LNCAP (cell line): ENCODE measurements around the gene RAX2.

Experiments
- TF ChIP-seq, protein P1 (sequence below): fragments of 450-650 bp; IDR thresholded peaks from 2 replicates; pipeline ENCODE4 v1.5.1; 2017; ENCODE audit warnings: mild to moderate bottlenecking

RAX2 gene

DNA sequence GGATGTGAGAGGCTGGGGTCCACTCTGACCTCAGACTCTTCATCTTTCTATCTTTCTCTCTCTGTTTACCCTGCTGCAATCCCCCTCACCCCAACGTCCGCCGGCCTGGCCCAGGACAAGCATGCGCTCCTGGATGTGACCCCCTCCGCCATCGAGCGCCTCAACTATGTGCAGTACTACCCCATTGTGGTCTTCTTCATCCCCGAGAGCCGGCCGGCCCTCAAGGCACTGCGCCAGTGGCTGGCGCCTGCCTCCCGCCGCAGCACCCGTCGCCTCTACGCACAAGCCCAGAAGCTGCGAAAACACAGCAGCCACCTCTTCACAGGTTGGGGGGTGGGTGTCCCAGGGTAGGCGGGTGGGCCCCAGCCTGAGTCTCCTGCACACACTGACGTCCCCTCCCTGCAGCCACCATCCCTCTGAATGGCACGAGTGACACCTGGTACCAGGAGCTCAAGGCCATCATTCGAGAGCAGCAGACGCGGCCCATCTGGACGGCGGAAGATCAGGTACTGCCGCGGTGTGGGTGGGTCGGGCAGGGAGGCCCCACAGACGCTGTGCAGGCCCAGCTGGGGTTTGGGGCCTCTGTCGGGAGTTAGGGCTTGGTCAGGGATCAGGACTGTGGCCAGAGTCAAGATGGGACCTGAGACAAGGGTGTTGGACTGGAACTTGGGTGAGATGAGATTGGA is 25.5 kb downstream of the RAX2 start:
- TF ChIP-seq, protein P1, sequence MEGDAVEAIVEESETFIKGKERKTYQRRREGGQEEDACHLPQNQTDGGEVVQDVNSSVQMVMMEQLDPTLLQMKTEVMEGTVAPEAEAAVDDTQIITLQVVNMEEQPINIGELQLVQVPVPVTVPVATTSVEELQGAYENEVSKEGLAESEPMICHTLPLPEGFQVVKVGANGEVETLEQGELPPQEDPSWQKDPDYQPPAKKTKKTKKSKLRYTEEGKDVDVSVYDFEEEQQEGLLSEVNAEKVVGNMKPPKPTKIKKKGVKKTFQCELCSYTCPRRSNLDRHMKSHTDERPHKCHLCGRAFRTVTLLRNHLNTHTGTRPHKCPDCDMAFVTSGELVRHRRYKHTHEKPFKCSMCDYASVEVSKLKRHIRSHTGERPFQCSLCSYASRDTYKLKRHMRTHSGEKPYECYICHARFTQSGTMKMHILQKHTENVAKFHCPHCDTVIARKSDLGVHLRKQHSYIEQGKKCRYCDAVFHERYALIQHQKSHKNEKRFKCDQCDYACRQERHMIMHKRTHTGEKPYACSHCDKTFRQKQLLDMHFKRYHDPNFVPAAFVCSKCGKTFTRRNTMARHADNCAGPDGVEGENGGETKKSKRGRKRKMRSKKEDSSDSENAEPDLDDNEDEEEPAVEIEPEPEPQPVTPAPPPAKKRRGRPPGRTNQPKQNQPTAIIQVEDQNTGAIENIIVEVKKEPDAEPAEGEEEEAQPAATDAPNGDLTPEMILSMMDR, result no peak

DNA sequence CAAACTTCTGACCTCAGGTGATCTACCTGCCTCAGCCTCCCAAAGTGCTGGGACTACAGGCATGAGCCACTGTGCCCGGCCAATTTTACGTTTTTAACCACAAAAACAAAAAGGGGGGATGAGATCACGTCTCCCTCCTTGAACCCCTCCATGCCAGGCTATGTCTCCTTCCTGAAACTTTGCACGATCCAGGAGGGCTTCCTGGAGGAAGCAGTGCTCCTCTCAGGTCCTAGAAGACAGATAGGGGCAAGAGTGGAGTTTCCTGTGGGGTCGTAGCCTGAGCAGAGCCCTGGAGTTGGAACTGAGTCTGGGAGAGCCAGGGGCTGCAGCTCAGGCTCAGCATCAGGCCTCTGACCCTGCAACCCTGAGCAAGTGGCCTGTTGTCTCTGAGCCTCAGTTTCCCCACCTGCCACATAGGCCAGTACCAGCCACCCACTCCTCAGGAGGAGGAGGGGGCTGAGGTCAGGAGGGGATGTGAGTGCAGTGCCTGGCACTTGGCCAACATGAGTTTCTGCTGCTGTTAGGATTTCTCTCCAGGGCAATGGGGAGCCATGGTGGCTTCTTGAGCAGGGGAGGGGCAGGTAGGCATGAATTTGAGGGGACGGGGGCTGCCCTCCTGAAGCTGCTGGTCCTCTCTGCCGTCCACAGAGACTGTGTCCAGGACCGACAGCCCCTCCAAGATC is 26.5 kb downstream of the RAX2 start:
- TF ChIP-seq, protein P1, result no peak

- TF ChIP-seq, protein P1, result no peak
Measured at GRCh38 chr19:3743486-3743885, 28.5 kb downstream of the RAX2 start.

- TF ChIP-seq, protein P1, result no peak
Measured at GRCh38 chr19:3740431-3740830, 31.6 kb downstream of the RAX2 start.

- TF ChIP-seq, protein P1, result no peak
Measured at GRCh38 chr19:3738477-3739220, 33.4 kb downstream of the RAX2 start.

DNA sequence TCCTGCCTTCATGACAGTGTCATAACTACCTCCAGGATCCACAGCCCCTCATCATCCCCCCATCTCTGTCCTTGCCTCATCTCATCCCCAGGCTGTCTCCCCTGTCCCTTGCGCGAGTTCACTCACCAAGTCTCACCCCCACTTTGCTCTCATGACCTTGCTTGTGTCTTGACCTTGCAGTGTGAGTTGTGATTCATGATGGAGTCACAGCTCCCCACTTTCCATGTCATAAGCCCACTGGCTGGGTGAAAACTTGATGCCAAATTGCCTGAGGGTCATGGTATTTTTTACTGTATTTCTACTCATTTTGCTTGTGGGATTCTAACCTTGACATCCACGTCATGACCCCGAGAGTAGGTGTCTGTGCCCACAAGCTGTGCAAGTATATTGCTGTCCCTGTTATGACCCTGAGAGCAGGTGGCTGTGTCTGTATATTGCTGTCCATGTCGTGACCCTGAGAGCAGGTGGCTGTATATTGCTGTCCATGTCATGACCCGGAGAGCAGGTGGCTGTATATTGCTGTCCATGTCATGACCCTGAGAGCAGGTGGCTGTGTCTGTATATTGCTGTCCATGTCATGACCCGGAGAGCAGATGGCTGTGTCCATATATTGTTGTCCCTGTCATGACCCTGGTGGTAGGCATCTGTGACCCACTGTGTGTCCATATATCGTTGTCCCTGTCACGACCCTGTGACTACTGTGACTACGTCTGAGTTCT is 34.4 kb downstream of the RAX2 start:
- TF ChIP-seq, protein P1, result no peak

DNA sequence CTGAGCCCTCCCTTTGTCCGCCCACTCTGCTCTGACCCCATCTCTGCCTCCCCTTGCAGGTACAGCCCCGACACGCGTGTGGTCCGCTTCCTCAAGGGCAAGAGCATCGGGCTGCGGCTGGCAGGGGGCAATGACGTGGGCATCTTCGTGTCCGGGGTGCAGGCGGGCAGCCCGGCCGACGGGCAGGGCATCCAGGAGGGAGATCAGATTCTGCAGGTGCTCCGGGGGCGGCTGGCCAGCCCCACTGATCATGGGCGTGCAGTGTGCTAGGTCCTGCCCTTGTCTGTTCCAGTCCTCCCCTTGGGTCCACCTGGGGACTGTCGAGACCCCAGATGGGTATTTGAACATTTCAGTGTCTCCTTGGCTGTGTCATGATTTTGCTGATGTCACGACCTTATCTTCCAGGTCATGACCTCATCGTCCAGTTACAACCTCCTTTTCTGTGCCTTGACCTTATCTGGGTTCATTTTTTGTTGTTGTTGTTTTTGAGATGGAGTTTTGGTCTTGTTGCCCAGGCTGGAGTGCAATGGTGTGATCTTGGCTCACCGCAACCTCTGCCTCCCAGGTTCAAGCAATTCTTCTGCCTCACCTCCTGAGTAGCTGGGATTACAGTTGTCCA is 35.8 kb downstream of the RAX2 start:
- TF ChIP-seq, protein P1, result no peak
